Activated T-cell treated with anti-CD3 and anti-CD28 coated beads, Interleukin-2, amount 50 U/mL, for 1 hour (primary cell): ENCODE data around the gene TRAM2.

ENCODE experiments used
- DNase-seq: peaks from one replicate; pipeline ENCODE4 v3.0.0-alpha.2; 2020

The TRAM2 gene, protein sequence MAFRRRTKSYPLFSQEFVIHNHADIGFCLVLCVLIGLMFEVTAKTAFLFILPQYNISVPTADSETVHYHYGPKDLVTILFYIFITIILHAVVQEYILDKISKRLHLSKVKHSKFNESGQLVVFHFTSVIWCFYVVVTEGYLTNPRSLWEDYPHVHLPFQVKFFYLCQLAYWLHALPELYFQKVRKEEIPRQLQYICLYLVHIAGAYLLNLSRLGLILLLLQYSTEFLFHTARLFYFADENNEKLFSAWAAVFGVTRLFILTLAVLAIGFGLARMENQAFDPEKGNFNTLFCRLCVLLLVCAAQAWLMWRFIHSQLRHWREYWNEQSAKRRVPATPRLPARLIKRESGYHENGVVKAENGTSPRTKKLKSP

GRCh38 chr6:52577022-52577777, at the start of gene TRAM2:
Gene TRAM2 (minus strand): TSS chr6:52577060. CDS start chr6:52576915, 145 bp downstream.
- peak; percentile 85 for DNase-seq

- DNase-seq: no peak
These were observed 46.0 kb upstream of the TRAM2 start for GRCh38 chr6:52622810-52623209.

DNA sequence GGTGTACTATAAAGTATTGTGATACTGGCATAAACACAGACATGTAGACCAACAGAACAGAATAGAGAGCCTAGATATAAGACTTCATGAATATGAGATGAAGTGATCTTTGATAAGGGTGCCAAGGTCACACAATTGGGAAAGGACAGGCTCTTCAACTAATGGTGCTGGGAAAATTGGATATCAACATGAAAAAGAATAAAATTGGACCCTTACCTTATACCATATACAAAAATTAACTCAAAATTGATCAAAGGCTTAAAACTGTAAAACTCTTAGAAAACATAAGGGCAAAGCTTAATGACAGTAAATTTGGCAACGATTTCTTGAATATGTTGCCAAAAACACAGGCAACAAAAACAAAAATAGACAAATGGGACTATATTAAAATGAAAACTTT, 44.8 kb upstream of the TRAM2 start:
- no peak for DNase-seq

- no peak for DNase-seq
These were observed 44.0 kb upstream of the TRAM2 start for GRCh38 chr6:52620906-52621190.

DNA sequence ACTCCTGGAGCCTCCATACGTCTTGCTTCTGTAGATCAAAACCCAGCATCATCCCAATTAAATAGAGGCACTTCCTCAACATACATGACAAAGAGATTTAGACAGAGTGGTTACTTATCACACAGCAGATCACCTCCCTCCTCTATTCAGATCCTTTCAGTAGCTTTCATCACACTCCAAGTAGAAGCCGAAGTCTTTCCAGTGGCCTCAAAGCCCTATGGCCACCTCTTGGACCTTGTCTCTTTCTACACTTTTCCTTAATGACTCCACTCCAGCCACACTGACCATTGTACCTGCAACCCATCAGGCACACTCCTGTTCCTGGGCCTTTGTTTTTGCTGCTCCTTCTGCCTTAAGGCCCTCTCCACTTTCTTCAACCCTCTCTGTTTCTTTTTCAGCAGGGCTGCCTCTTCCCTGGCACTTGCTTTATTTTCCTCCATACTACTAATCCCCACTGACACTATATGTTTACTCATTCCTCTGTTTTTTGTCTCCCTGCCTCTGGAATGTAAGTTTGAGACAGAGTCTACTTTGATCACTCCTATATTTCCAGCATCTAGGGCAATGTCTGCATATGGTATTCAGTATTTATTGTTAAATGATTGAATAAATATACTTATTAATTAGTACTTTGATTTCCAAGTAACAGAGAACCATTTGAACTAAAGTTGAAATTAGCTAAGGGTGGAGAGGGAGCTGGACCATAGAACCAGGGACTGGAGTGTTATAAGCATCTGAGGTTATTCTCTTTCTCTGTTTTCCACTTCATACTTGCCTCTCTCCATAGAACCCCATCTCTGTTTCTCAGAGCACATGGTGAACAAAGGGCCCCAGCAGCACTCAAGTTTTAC, 43.4 kb upstream of the TRAM2 start:
- DNase-seq: no peak

DNA sequence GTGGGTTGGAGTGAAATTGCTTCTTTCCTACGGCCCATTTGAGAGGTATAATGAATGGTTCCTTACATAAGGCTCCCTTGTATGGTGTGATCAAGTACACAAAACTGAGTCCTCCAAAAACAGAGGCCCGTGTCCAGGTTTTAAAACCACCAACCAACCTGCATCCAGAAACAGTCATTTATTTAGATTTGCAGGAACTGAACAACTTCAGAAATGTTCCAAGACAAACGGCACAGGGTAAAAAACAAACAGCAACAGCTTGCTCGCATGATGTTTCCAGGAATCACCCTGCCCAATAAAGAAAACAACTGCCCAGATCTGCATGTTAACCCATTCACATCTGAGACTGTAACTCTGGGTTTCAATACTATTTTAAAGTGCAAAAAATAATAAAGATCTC, 40.2 kb upstream of the TRAM2 start:
- no peak for DNase-seq

DNA sequence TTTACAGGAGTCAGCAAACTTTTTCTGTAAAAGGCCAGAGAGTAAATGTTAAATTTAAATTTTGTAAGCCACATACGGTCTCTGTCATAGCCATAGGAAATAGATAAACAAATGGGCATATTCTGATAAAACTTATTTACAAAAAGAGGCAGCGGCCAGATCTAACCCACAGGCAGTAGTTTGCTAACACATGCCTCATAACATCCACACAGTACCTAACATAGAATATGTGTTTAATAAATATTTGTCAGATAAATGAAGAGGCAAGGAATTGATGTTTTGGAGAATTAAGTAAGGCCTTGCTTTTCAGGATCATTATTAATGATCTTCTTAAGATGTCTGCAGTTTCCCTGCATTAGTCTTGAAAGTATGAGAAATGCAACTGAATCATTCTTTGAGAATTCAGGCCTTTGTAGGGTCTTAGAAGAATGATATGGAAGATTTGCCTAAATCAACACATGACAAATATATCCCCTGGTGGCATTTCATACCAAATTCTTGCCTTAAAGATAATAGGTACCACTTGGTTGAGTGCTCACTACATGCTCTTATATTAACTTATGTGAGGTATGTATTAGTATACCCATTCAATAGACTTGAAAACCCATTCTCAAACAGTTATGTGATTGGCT, 39.3 kb upstream of the TRAM2 start:
- DNase-seq: no peak

GRCh38 chr6:52612336-52613054, 35.6 kb upstream of the TRAM2 start:
- no peak for DNase-seq

- DNase-seq: no peak
These were observed 35.0 kb upstream of the TRAM2 start for GRCh38 chr6:52611833-52612232.

DNA sequence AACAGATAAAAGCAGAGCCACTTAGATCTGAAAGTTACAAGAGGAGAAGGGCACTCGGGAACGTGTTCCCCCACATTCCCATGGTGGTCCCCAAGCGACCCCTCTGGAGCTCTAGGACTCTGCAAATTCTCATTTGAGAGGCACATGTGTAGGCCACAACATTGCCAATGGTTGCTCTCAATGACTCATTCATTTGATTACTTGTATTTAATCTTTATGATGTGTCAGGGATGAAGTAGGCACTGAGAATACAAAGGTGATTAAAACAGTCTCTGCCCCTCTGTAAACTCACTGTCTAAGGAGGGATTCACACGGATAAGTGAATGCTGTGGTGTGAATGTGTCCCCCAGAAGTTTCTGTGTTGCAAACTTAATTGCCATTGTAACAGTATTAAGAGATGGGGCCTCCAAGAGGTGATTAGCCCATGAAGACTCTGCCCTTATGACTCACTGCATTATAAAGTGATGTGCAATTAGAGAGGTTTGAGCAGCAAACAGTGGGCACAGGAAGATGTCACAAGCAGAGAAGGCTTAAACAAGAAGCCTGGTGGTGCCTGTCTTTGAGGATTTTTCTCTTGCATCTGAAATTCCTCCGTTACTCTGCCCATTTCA, 34.0 kb upstream of the TRAM2 start:
- no peak for DNase-seq

GRCh38 chr6:52610011-52610410, 33.2 kb upstream of the TRAM2 start:
- no peak for DNase-seq

DNA sequence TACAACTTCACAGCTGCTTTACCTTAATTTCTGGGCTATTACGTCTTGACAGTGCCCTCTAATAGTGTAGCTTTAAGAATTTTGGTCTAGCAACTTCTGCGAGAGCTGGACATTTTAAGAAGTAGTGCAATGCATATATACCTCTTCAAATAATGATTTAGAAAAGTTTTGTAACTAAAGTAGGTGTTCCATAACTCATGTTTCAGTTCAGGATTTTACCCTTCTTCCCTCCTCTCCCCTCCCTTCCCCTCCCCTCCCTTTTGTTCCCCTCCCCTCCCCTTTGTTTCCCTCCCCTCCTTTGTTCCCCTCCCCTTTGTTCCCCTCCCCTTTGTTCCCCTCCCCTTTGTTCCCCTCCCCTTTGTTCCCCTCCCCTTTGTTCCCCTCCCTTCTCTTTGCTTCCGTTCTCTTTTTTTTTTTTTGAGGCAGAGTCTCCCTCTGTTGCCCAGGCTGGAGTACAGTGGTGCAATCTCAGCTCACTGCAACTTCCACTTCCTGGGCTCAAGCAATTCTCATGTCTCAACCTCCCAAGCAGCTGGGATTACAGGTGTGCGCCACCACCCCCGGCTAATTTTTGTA, 28.8 kb upstream of the TRAM2 start:
- DNase-seq: no peak

DNA sequence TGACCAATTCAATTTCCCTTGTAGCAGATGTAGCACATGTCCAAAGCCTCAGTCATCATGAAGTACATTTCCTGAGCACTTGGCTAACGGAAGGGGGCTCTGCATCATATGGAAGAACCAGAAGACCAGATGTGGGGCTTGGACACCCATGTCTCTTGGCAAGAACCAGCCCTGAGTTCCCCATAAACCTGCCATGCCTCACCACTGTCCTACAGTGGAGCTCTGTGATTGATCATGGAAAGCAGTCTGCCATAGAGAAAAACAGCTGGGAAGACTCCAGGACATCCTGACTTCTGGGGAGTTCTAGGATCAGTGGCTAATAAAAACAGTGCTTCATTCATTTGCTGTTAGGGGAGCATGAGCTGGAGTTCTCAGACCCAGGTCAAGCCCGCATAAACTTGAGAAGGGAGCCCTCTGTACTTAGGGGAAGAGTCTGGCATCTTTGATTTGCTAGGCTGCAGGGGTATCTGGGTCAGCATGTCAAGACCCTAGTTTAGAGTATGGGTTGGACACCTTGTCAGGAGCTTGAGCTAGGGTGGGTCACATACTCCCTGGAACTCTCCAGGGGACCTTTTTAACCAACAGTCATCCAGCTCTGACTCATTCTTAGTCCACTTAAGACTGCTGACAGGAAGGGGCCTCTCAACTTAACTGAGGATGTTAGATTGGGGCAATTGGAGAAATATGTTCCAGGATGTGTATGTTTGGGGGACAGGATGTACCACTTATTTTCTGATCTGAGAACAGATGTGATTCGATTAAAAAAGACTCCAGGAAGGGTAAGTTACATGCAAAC, 26.3 kb upstream of the TRAM2 start:
- DNase-seq: no peak

DNA sequence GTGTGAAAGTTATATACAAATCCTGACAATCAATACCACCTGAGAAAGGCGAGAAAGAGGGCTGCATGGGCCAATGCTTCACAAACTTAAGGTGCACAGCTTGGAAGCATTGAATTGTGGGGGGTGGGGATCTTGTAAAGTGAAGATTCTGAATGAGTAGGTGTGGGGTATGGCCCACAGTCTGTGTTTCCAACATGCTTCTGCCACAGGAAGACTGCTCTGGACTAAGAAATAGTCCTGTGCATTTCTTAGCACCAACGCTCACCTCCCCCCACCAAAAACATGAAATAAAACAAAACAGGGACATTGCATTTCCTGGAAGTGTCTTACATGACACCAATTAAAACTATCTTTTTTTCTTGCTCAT, 21.9 kb upstream of the TRAM2 start:
- no peak for DNase-seq

GRCh38 chr6:52598123-52598823, 21.4 kb upstream of the TRAM2 start:
- DNase-seq: no peak

- no peak for DNase-seq
These were observed 20.9 kb upstream of the TRAM2 start for GRCh38 chr6:52597738-52598122.

GRCh38 chr6:52596371-52597028, 19.6 kb upstream of the TRAM2 start:
- no peak for DNase-seq

GRCh38 chr6:52595796-52596130, 18.9 kb upstream of the TRAM2 start:
- DNase-seq: no peak

GRCh38 chr6:52595000-52595795, 18.3 kb upstream of the TRAM2 start:
- DNase-seq: no peak
